Smooth muscle cell (in vitro differentiated cells): Measurements from ENCODE around the gene CNST. TPM values are rescaled to one million over a fixed set of nuclear protein-coding genes. Genes with fewer than 3 reads are reported as not detected.

ENCODE experiments used
- DNase-seq: peaks from one replicate; lab custom pipeline; 2025; ENCODE audit not compliant: unreplicated experiment; lab: John Stamatoyannopoulos, UW
- H2AFZ ChIP-seq: fragments of 200-600 bp; sonication (generic); 2 replicates; pipeline ENCODE4 v1.6.0; 2016; ENCODE audit warnings: antibody characterized with exemption, low read depth, mild to moderate bottlenecking
- H3F3A ChIP-seq: fragments of 200-600 bp; sonication (generic); 2 replicates; pipeline ENCODE4 v1.6.0; 2017; ENCODE audit warnings: antibody characterized with exemption, low read depth
- H3K27ac ChIP-seq: fragments of 200-600 bp; sonication (generic); 2 replicates; pipeline ENCODE4 v1.5.1; 2016; ENCODE audit warnings: low read depth, mild to moderate bottlenecking
- H3K27me3 ChIP-seq: fragments of 200-600 bp; sonication (generic); 2 replicates; pipeline ENCODE4 v1.6.1; 2016; ENCODE audit warnings: low read depth, mild to moderate bottlenecking
- H3K36me3 ChIP-seq: fragments of 200-600 bp; sonication (generic); 2 replicates; pipeline ENCODE4 v1.5.1; 2016; ENCODE audit warnings: low read depth
- H3K4me1 ChIP-seq: fragments of 200-600 bp; sonication (generic); 2 replicates; pipeline ENCODE4 v1.5.1; 2016; ENCODE audit warnings: low read depth
- H3K4me2 ChIP-seq: fragments of 200-600 bp; sonication (generic); 2 replicates; pipeline ENCODE4 v1.6.0; 2016; ENCODE audit warnings: mild to moderate bottlenecking
- H3K4me3 ChIP-seq: fragments of 200-600 bp; sonication (generic); 2 replicates; pipeline ENCODE4 v1.5.1; 2016; ENCODE audit warnings: mild to moderate bottlenecking
- H3K79me2 ChIP-seq: fragments of 200-600 bp; sonication (generic); 2 replicates; pipeline ENCODE4 v1.6.0; 2016; ENCODE audit warnings: low read depth, mild to moderate bottlenecking
- H3K9ac ChIP-seq: fragments of 200-600 bp; sonication (generic); 2 replicates; pipeline ENCODE4 v1.6.0; 2016; ENCODE audit warnings: low read depth
- H3K9me3 ChIP-seq: fragments of 200-600 bp; sonication (generic); replicated peaks from 2 replicates; pipeline ENCODE4 v1.5.1; 2016; ENCODE audit warnings: low read depth
- H4K20me1 ChIP-seq: fragments of 200-600 bp; sonication (generic); 2 replicates; pipeline ENCODE4 v1.6.0; 2016; ENCODE audit warnings: low read depth
- CTCF ChIP-seq: fragments of 200-600 bp; sonication (generic); IDR thresholded peaks from 2 replicates; pipeline ENCODE4 v1.5.1; 2017; ENCODE audit warnings: borderline replicate concordance, mild to moderate bottlenecking, antibody characterized with exemption; ENCODE audit not compliant: insufficient read depth, poor library complexity, severe bottlenecking
- WGBS: methylation state at CpG from one replicate; pipeline ENCODE4 v1.1.7; 2016; ENCODE audit warnings: low lambda C conversion rate; 5-methylcytosine and 5-hydroxymethylcytosine counted together
- polyA plus RNA-seq: library from polyadenylated mRNA; unstranded; fragments of >200 nt; fragmentation: Nextera tagmentation; extraction: Ambion mirVana; gene quantifications from 2 replicates; pipeline ENCODE4 v1.2.1, GENCODE V29; 2016
- total RNA-seq: library from RNA; depleted of rRNA; stranded (reverse); fragments of >200 nt; gene quantifications from 2 replicates; pipeline ENCODE4 v1.2.3, GENCODE V29; 2014

CNST gene
- total and polyA plus RNA-seq, 2 experiments from 2014 or later: 6.7 to 16.9 TPM

- Histone ChIP-seq H3K4me1 (peaks cover 2% of the 10 kb centered on the region), H3K9ac (no peak overlapping the region), H2AFZ (no peak overlapping the region), H3K4me2 (no peak overlapping the region), H3K4me3 (no peak overlapping the region), H3K79me2 (no peaks in the 10 kb centered on the region), H4K20me1 (peaks cover 9% of the 10 kb centered on the region), H3K27ac (no peak overlapping the region), H3K27me3 (no peaks in the 10 kb centered on the region), H3K9me3 (no peaks in the 10 kb centered on the region), H3K36me3 (no peaks in the 10 kb centered on the region), H3F3A (no peaks in the 10 kb centered on the region)
- no peak for DNase-seq
- no peak for TF ChIP-seq CTCF
These were observed 50.9 kb downstream of the CNST start for GRCh38 chr1:246617156-246617555.

GRCh38 chr1:246617768-246618167 lies 51.5 kb downstream of the CNST start:
- peaks cover 5% of the 10 kb centered on the region for H4K20me1 ChIP-seq
- no peaks in the 10 kb centered on the region for H3K9me3 ChIP-seq
- no peaks in the 10 kb centered on the region for H3K36me3 ChIP-seq
- H3K4me1 ChIP-seq: peaks cover 6% of the 10 kb centered on the region
- no peak for DNase-seq
- H3K9ac ChIP-seq: no peak overlapping the region
- no peaks in the 10 kb centered on the region for H3F3A ChIP-seq
- WGBS: 97% methylated on average over 3 of the region's 3 CpGs
- no peak for TF ChIP-seq CTCF
- no peaks in the 10 kb centered on the region for H3K79me2 ChIP-seq
- H3K27ac ChIP-seq: no peak overlapping the region
- H2AFZ ChIP-seq: no peak overlapping the region
- no peak overlapping the region for H3K4me3 ChIP-seq
- H3K4me2 ChIP-seq: no peak overlapping the region
- no peaks in the 10 kb centered on the region for H3K27me3 ChIP-seq

DNA sequence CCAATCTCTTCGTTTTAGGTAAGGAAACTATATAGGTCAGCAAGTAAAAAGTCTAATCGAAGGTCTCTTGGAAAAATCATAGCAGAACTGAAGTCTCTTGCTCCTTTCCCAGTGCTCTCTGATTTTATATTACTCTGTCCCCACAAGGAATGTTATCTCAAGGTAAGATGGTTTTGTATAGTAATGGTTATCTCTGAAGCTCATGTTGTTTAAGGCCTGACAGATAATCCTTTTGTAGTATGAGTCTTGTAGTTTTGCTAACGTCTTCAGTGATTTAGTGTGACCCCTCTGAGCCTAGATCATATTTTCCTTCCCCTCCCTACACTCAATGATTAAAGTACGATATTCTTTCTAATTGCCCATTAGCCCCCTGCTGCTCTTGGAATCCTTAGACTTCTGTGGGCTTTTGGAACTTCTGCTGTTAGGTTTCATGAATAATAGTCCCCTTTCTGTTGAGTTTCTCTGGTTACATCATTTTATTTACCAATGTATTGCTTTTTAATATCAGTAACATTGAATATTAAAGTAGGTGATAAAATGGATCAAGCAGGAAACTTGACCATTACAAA lies 52.1 kb downstream of the CNST start:
- no peaks in the 10 kb centered on the region for H3K36me3 ChIP-seq
- peaks cover under 1% of the 10 kb centered on the region for H4K20me1 ChIP-seq
- TF ChIP-seq CTCF: no peak

GRCh38 chr1:246622035-246622652 lies 55.9 kb downstream of the CNST start:
- Histone ChIP-seq H4K20me1 (no peaks in the 10 kb centered on the region), H3K4me3 (no peak overlapping the region), H3K9ac (no peak overlapping the region), H3K4me1 (peaks cover 6% of the 10 kb centered on the region), H3K9me3 (no peaks in the 10 kb centered on the region), H3K79me2 (no peaks in the 10 kb centered on the region), H3F3A (no peaks in the 10 kb centered on the region), H3K27me3 (no peaks in the 10 kb centered on the region), H3K36me3 (no peaks in the 10 kb centered on the region), H3K27ac (no peak overlapping the region), H3K4me2 (peak overlapping the region; percentile 36), H2AFZ (no peak overlapping the region)
- no peak for DNase-seq
- WGBS: 45% methylated on average over 8 of the region's 8 CpGs
- no peak for TF ChIP-seq CTCF

More for the DNA sequence above, 52.1 kb downstream of the CNST start:
- H3K79me2 ChIP-seq: no peaks in the 10 kb centered on the region
- H3K9ac ChIP-seq: no peak overlapping the region
- WGBS: 87% methylated on average over 4 of the region's 4 CpGs
- no peak overlapping the region for H2AFZ ChIP-seq
- no peak for DNase-seq
- H3K4me1 ChIP-seq: peaks cover 6% of the 10 kb centered on the region
- no peak overlapping the region for H3K4me3 ChIP-seq
- H3K9me3 ChIP-seq: no peaks in the 10 kb centered on the region
- H3F3A ChIP-seq: no peaks in the 10 kb centered on the region
- no peak overlapping the region for H3K4me2 ChIP-seq
- H3K27me3 ChIP-seq: no peaks in the 10 kb centered on the region
- H3K27ac ChIP-seq: no peak overlapping the region
